Activated T-cell treated with anti-CD3 and anti-CD28 coated beads, Interleukin-2, amount 50 U/mL, for 1 hour (primary cell): ENCODE results near the gene NAMPT.

Experiments used
- DNase-seq: peaks from one replicate; pipeline ENCODE4 v3.0.0-alpha.2; 2020

The NAMPT gene

GRCh38 chr7:106270122-106270977, 14.4 kb downstream of the NAMPT start:
- no peak for DNase-seq

GRCh38 chr7:106269254-106269961, 15.4 kb downstream of the NAMPT start:
- no peak for DNase-seq

- DNase-seq: no peak
Observed at GRCh38 chr7:106265133-106265532, 19.6 kb downstream of the NAMPT start.

- DNase-seq: no peak
Observed at GRCh38 chr7:106262221-106262881, 22.4 kb downstream of the NAMPT start.

- no peak for DNase-seq
Observed at GRCh38 chr7:106260136-106260561, 24.6 kb downstream of the NAMPT start.

- no peak for DNase-seq
Observed at GRCh38 chr7:106258789-106259188, 26.0 kb downstream of the NAMPT start.

GRCh38 chr7:106257752-106258151, 27.0 kb downstream of the NAMPT start:
- DNase-seq: no peak

- DNase-seq: no peak
Observed at GRCh38 chr7:106256144-106256543, 28.6 kb downstream of the NAMPT start.

- no peak for DNase-seq
Observed at GRCh38 chr7:106255246-106255645, 29.5 kb downstream of the NAMPT start.

GRCh38 chr7:106254525-106255116, 30.2 kb downstream of the NAMPT start:
- DNase-seq: no peak

GRCh38 chr7:106252568-106252967, 32.2 kb downstream of the NAMPT start:
- no peak for DNase-seq

GRCh38 chr7:106249488-106249887, 35.3 kb downstream of the NAMPT start:
- no peak for DNase-seq

- DNase-seq: no peak
Observed at GRCh38 chr7:106248600-106248999, 36.2 kb downstream of the NAMPT start.

GRCh38 chr7:106247841-106248240, 36.9 kb downstream of the NAMPT start:
- DNase-seq: no peak

GRCh38 chr7:106246902-106247711, 37.7 kb downstream of the NAMPT start:
- no peak for DNase-seq

- DNase-seq: no peak
Observed at GRCh38 chr7:106243893-106244292, 40.9 kb downstream of the NAMPT start.

GRCh38 chr7:106239406-106239805, 45.4 kb downstream of the NAMPT start:
- DNase-seq: no peak

GRCh38 chr7:106238830-106239229, 46.0 kb downstream of the NAMPT start:
- DNase-seq: no peak

- no peak for DNase-seq
Observed at GRCh38 chr7:106236065-106236464, 48.7 kb downstream of the NAMPT start.

GRCh38 chr7:106234425-106234824, 50.4 kb downstream of the NAMPT start:
- no peak for DNase-seq

- DNase-seq: no peak
Observed at GRCh38 chr7:106231856-106232490, 52.8 kb downstream of the NAMPT start.

- DNase-seq: no peak
Observed at GRCh38 chr7:106225856-106226255, 58.9 kb downstream of the NAMPT start.
